HL-60 (cell line): ENCODE measurements around the gene TMPRSS15.

Source experiments
- CTCF ChIP-seq: IDR thresholded peaks from one replicate; pipeline ENCODE4 v1.5.1; 2011; ENCODE audit warnings: low read length, control low read depth, inconsistent platforms; ENCODE audit not compliant: insufficient read depth
- POLR2AphosphoS5 ChIP-seq: IDR thresholded peaks from 2 replicates; pipeline ENCODE4 v1.6.1; 2012; ENCODE audit warnings: low read depth
- REST ChIP-seq: IDR thresholded peaks from 2 replicates; pipeline ENCODE4 v1.6.1; 2012; ENCODE audit warnings: low read depth; ENCODE audit not compliant: insufficient replicate concordance

- TF ChIP-seq CTCF = no peak
- TF ChIP-seq POLR2AphosphoS5 = no peak
- no peak for TF ChIP-seq REST
Measured at GRCh38 chr21:18368205-18368604, 35.4 kb downstream of the TMPRSS15 start.
